OCI-M2 (cell line): Measurements from ENCODE around the gene CATSPERZ.

Experiments used
- DNase-seq: peaks from one replicate; lab custom pipeline; 2025; ENCODE audit not compliant: unreplicated experiment; lab: John Stamatoyannopoulos, UW

Gene CATSPERZ

GRCh38 chr11:64263947-64264317, 36.2 kb upstream of the CATSPERZ start:
- DNase-seq, result no peak

DNA sequence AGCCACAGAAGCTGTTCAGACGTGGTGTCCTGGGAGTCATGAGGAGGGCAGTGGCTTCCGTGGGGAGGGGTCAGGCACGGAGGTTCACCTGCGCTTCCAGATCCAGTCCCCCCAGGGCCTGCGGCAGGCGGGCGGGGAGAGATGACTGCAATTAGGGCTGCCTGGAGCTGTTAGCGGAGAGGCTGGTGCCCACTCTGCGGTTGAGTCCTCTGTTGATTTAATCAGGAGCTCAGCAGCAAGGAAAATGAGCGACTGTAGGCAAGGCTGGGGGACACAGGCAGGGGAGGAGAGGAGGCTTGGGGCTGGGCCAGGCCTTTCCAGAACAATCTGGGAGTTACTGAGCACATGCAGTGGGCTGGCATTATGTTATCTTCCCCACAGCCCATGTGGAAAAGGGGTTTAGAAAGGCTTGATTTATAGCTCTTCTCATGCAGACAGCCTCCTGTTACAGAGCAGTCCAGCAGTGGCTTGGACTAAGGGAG, 35.7 kb upstream of the CATSPERZ start:
- no peak for DNase-seq

DNA sequence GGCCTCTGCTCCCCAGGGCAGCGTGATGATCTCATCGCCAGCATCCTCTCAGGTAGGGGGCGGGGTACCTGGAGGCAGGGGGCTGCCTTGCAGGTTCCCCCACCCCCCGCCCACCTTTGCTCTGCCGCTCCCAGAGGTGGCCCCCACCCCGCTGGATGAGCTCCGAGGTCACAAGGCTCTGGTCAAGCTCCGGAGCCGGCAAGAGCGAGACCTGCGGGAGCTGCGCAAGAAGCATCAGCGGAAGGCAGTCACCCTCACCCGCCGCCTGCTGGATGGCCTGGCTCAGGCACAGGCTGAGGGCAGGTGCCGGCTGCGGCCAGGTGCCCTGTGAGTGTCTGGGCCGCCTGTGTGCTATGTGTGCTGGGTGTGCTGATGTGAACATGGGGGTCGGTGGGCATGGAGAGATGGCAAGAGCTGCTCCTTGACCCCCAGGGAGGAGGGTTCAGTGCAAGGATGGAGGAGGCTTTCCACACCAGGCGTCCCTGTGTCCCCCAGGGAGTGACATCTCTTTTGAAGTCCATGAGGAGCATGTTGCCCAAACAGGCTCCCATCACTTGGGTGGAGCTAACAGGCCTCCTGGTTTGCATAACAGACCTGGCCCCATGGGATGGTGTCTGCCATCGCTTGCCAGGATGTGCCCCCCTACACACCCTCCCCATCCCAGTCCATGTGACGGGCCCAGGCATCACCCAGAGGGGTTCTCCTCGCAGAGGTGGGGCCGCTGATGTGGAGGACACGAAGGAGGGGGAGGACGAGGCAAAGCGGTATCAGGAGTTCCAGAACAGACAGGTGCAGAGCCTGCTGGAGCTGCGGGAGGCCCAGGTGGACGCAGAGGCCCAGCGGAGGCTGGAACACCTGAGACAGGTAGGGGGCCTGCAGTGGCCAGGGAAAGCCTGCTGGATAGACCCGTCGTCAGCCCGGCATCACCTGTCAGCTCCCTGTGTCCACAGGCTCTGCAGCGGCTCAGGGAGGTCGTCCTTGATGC, 34.7 kb upstream of the CATSPERZ start:
- DNase-seq, result no peak

- DNase-seq, result no peak
Observed at GRCh38 chr11:64266339-64266738, 33.8 kb upstream of the CATSPERZ start.

- no peak for DNase-seq
Observed at GRCh38 chr11:64267207-64267945, 32.8 kb upstream of the CATSPERZ start.

GRCh38 chr11:64268025-64268892, 31.9 kb upstream of the CATSPERZ start:
- DNase-seq, result no peak

DNA sequence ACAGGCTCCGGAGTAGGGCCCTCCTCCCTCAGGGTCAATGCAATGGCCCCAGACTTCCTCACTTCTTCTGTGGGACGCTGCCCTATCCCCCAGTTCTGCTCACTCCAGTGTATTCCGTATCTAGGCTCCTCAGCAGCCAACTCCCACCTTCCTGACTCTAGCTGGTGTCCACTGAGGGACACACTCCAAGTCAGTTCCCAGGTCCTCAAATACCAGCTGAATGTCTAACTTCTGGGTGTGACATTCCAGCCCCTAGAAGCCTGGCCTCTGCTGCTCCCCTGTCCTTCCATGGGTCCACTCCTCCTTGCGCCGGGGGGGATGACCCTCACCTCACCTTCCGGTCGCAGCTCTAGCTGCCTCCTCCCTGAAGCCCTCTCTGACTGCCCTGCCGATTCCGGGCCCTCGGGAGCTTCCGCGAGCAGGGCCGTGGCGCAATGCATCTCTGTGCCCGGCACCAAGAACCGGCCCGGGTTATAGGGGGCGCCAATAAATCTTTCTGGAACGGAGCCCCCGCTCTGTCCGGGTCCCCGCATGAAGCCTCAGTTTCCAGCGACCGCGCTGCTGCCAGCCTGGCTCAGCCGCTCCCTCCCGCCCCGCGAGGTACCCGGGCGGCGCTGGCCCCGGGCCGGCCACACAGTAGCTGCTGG, 31.1 kb upstream of the CATSPERZ start:
- no peak for DNase-seq

- peak; percentile 76 for DNase-seq
Observed at GRCh38 chr11:64269540-64270220, 30.5 kb upstream of the CATSPERZ start.

DNA sequence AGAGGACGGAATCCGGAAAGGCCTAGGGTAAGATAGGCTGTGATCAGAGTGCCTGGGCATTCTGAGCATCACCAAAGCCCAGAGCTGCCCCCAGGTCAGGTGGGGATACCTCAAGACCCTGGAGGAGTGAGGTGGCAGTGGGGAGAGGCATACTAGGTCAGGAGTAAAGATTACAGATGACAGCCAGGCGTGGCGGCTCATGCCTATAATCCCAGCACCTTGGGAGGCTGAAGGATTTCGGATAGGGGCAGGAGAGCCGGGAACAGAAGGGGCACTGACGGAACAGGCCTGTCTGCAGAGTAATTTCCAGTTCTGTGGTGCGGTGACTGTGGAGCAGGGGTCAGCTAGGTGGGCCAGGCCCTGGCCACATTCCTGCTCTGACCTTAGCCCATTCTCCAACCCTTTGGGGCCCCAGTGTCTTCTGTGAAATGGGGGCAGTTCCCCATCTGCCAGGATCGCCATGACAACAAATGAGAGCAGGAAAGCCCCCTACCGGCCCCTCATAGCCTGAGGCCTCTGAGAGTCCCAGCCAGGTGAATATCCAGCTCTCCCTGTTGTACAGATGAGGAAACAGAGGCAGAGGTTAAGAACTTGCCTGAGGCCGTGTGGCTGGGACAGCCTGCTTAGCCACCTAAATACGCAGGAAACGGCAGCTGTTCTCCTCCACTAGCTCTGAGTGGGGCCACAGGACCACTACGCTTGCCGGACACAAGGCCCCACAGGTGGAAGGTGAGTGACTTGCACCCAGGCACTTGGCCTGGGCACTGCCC, 24.9 kb upstream of the CATSPERZ start:
- DNase-seq, result no peak

GRCh38 chr11:64275841-64276240, 24.3 kb upstream of the CATSPERZ start:
- DNase-seq, result no peak

DNA sequence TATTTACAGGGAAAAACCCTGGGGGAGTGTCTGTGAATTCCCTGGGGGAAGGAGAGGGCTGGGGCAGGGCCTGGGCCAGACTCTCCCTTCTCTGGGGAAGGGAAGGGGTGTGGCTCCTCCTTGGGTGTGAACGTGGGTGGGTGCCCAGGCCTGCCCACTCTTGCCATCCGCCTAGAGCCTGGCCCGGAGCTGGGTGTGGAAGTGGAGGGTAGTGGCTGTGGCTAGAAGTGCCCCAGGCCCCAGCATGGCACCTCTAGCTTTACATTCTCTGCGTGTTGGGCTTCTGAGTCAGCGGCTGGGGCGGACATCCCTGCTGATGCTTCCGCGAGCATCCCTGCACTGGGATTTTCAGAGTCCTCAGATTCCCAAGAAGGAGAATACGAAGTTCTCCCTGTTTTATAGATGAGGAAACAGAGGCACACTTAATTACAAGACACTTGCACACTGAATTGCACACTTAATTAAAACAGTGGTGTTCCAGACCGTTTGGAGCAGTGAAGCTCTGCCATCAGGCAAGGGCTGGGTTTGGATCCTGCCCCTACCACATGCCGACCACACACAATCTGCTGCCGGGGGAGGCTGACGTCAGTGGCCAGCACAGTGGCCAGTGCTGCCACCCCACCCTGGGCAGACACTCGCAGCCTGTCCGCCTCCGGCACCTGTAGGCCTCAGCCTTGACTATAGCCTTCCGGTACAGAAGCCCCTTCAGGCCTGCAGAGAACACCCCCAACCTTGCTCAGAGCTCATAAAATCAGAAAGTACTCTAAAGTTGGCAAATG, 23.3 kb upstream of the CATSPERZ start:
- DNase-seq, result no peak

GRCh38 chr11:64278576-64279190, 21.5 kb upstream of the CATSPERZ start:
- DNase-seq, result no peak

GRCh38 chr11:64281957-64282770, 18.0 kb upstream of the CATSPERZ start:
- DNase-seq, result no peak

DNA sequence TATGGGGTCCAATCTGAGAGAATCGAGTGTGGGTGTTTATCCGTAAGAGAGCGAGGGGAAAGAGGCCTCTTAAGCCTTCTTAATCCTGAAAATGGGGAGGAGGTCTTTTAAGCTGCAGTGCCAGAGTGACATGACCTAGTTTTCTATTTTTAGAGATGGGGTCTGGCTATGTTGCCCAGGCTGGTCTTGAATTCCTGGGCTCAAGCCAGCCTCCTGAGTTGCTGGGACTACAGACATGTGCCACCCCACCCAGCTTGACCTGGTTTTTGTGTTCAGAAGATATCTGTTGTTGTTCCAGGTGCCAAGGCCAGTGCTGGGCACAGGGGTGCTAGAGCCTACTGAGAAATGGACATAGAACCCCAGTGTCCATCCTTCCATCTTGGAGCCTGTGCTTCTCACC, 17.1 kb upstream of the CATSPERZ start:
- no peak for DNase-seq

DNA sequence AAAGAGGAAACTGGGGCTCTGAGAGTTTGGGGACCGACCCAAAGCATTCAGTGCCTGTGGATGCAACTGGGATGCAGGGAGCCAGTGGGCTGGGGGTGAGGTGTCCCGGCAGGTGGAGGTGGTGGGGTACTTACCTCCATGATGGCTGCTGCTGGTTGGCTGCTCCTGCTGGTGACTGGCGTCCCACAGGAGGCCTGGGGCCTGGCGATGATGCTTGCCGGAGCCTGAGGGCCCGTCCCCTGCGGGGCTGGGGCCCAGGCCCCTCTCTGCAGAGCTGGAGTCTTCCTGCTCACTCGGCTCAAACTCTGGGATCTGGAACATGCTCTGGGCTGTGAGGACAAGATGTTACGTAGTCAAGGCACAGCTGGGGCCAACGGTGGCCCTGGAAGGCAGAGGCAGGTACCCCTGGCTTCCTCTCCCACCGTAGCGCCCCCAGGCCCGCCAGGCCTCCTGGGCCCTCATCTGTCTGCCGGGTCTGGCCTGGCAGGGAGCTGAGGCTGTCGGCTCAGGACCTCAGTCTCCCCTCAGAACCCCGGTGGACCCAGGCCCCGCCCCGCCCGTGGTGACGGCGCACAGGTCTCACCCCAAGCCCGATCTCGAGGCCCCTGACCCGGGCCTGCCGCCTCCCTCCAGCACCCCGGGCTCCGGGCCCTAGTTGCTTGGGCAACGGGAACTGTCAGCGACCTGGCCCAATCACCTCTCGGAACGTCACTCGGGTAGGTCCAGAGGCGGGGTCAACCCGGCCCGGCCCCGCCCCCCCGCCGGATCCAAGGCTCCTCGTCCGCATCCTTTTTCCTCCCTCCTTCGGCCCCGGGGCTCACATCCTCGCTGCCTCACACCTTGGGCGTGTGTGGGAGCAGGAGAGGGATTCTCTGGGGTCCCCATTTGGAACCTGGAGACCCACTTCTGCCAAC, 15.9 kb upstream of the CATSPERZ start, which contains the start of gene BAD:
TSS of gene BAD (minus strand) at position 618 of the 914 bp plus-strand sequence. CDS start at position 321, 297 bp downstream.
- peak; percentile 72 for DNase-seq
